HepG2 (cell line): ENCODE results near the gene EHBP1. TPM values are rescaled to one million over a fixed set of nuclear protein-coding genes. Genes with fewer than 3 reads are reported as not detected.
A peak's percentile ranks its signal among the peaks of the same experiment; 100 is the strongest.

Source experiments
- ATAC-seq: fragments of 200-7000 bp; cut with Tn5 transposase; 3 replicates; pipeline ENCODE4 v1.9.1; 2020; ENCODE audit warnings: mild to moderate bottlenecking, moderate library complexity
- BruUV-seq: library from RNA; stranded (reverse); fragments of 400-500 nt; replicated peaks from 2 replicates; lab custom pipeline; 2021; lab: Mats Ljungman, UMichigan
- CTCF ChIA-PET: fragments of 300-600 bp; formaldehyde crosslinking; extraction: SDS; loops from one replicate; lab custom pipeline; 2021; ENCODE audit warnings: low total read pairs, inconsistent platforms, low intra/inter-chr PET ratio; lab: Yijun Ruan, JAX
- POLR2A ChIA-PET: fragments of 350-600 bp; sonication (Branson Sonifier 250); formaldehyde crosslinking; loops from one replicate; lab custom pipeline; 2020; ENCODE audit warnings: antibody characterized with exemption, inconsistent platforms; lab: Yijun Ruan, JAX
- DNase-seq: peaks from one replicate; pipeline ENCODE4 v3.0.0-alpha.2; 2015; ENCODE audit warnings: low spot score
- FAIRE-seq: peaks from 3 replicates; lab custom pipeline; 2011; peaks lifted over from hg19 to GRCh38; lab: Jason Lieb, UNC
- H2AFZ ChIP-seq: one replicate; pipeline ENCODE4 v1.6.1; 2011; ENCODE audit warnings: low read length, inconsistent platforms
- H3K27ac ChIP-seq: fragments of 300-600 bp; 3 replicates; pipeline ENCODE4 v1.8.0; 2011; ENCODE audit warnings: mixed run types, mild to moderate bottlenecking, mixed read lengths, low read length, inconsistent platforms; ENCODE audit not compliant: insufficient read depth; ENCODE audit errors: extremely low read length
- H3K27me3 ChIP-seq, 2 experiments: fragments of 200-600 bp in 1 of 2; 2 replicates in 1 of 2; 3 replicates in 1 of 2; pipeline versions ENCODE4 v1.6.0 to v1.8.0; 2011; ENCODE audit warnings: low read length in 2 of 2, mild to moderate bottlenecking in 2 of 2, moderate library complexity in 2 of 2, inconsistent platforms in 1 of 2; ENCODE audit not compliant: insufficient read depth in 2 of 2, control insufficient read depth in 1 of 2
- H3K36me3 ChIP-seq, 2 experiments: fragments of 200-600 bp in 1 of 2; replicated peaks in 1 of 2; 2 replicates in 1 of 2; 3 replicates in 1 of 2; pipeline versions ENCODE4 v1.5.1 to v1.8.0; 2011; ENCODE audit warnings: low read length in 2 of 2, inconsistent platforms in 1 of 2; ENCODE audit not compliant: insufficient read depth in 2 of 2, control insufficient read depth in 1 of 2
- H3K4me1 ChIP-seq: 2 replicates; pipeline ENCODE4 v1.5.1; 2012; ENCODE audit warnings: low read length, inconsistent platforms; ENCODE audit not compliant: insufficient read depth
- H3K4me2 ChIP-seq: 2 replicates; pipeline ENCODE4 v1.6.0; 2011; ENCODE audit warnings: low read depth, low read length, inconsistent platforms
- H3K4me3 ChIP-seq, 3 experiments: fragments of 200-600 bp in 1 of 3; sonication (generic), shearing (Covaris generic) in 1 of 3; replicated peaks in 1 of 3; 2 replicates each; pipeline ENCODE4 v1.5.1; 2011 to 2016; ENCODE audit warnings: low read length in 3 of 3, inconsistent platforms in 2 of 3, low read depth in 2 of 3, mild to moderate bottlenecking in 2 of 3, control low read depth in 1 of 3, mixed read lengths in 1 of 3; ENCODE audit not compliant: insufficient read depth in 1 of 3
- H3K79me2 ChIP-seq: one replicate; pipeline ENCODE4 v1.6.1; 2011; ENCODE audit warnings: low read length, inconsistent platforms; ENCODE audit not compliant: insufficient read depth
- H3K9ac ChIP-seq: 2 replicates; pipeline ENCODE4 v1.6.0; 2011; ENCODE audit warnings: mild to moderate bottlenecking, low read depth, low read length, inconsistent platforms; ENCODE audit not compliant: insufficient read depth
- H3K9me3 ChIP-seq: 2 replicates; pipeline ENCODE4 v1.5.1; 2012; ENCODE audit warnings: mild to moderate bottlenecking, low read length
- H4K20me1 ChIP-seq: 2 replicates; pipeline ENCODE4 v1.6.0; 2011; ENCODE audit warnings: inconsistent platforms, mild to moderate bottlenecking, low read length, moderate library complexity; ENCODE audit not compliant: insufficient read depth
- ATM ChIP-seq: fragments of 450-650 bp; IDR thresholded peaks from 2 replicates; pipeline ENCODE4 v1.7.1; 2017; ENCODE audit warnings: mild to moderate bottlenecking, borderline replicate concordance
- FOXC1 ChIP-seq: sonication (generic); formaldehyde crosslinking; IDR thresholded peaks from 2 replicates; pipeline ENCODE4 v1.8.0; 2022; ENCODE audit warnings: mild to moderate bottlenecking, missing genetic modification reagents, borderline replicate concordance
- IKZF1 ChIP-seq: fragments of 450-650 bp; IDR thresholded peaks from 2 replicates; pipeline ENCODE4 v1.7.1; 2016
- MED13 ChIP-seq: sonication (generic); formaldehyde crosslinking; IDR thresholded peaks from 2 replicates; pipeline ENCODE4 v1.5.0; 2020; ENCODE audit warnings: missing genetic modification reagents
- NR2F1 ChIP-seq, 2 experiments: fragments of 450-650 bp in 1 of 2; formaldehyde crosslinking in 1 of 2; IDR thresholded peaks; 2 replicates each; pipeline versions ENCODE4 v1.5.0 to v1.6.1; 2016 to 2020; ENCODE audit warnings: mild to moderate bottlenecking in 1 of 2, missing compliant biosample characterization in 1 of 2, missing genetic modification reagents in 1 of 2, moderate library complexity in 1 of 2
- RBM39 ChIP-seq: fragments of 200-400 bp; formaldehyde crosslinking; IDR thresholded peaks from one replicate; pipeline ENCODE4 v1.6.1; 2018; ENCODE audit warnings: antibody characterized with exemption, mild to moderate bottlenecking, low read depth, low read length; ENCODE audit not compliant: poor library complexity, severe bottlenecking
- SETDB1 ChIP-seq: sonication (generic); formaldehyde crosslinking; IDR thresholded peaks from 2 replicates; pipeline ENCODE4 v1.5.1; 2020; ENCODE audit warnings: missing genetic modification reagents, mild to moderate bottlenecking, borderline replicate concordance
- SP4 ChIP-seq: sonication (generic); formaldehyde crosslinking; IDR thresholded peaks from 2 replicates; pipeline ENCODE4 v1.8.1; 2023; ENCODE audit warnings: mild to moderate bottlenecking, missing genetic modification reagents
- TAF1 ChIP-seq: sonication (generic); formaldehyde crosslinking; IDR thresholded peaks from 2 replicates; pipeline ENCODE4 v1.4.0; 2020; ENCODE audit warnings: missing genetic modification reagents
- ZNF12 ChIP-seq: sonication (generic); formaldehyde crosslinking; IDR thresholded peaks from 2 replicates; pipeline ENCODE4 v1.5.0; 2020; ENCODE audit warnings: missing genetic modification reagents
- ZNF180 ChIP-seq: sonication (generic); formaldehyde crosslinking; IDR thresholded peaks from 2 replicates; pipeline ENCODE4 v1.4.0; 2020; ENCODE audit warnings: low read depth, missing genetic modification reagents, borderline replicate concordance
- ZNF484 ChIP-seq: sonication (generic); formaldehyde crosslinking; IDR thresholded peaks from 2 replicates; pipeline ENCODE4 v1.5.1; 2020; ENCODE audit warnings: mild to moderate bottlenecking, low read depth, missing genetic modification reagents, borderline replicate concordance
- ZNF569 ChIP-seq: sonication (generic); formaldehyde crosslinking; IDR thresholded peaks from 2 replicates; pipeline ENCODE4 v1.5.0; 2020; ENCODE audit warnings: mild to moderate bottlenecking, missing genetic modification reagents, moderate library complexity, borderline replicate concordance
- ZNF781 ChIP-seq: sonication (generic); formaldehyde crosslinking; IDR thresholded peaks from 2 replicates; pipeline ENCODE4 v1.5.1; 2020; ENCODE audit warnings: borderline replicate concordance, mild to moderate bottlenecking, missing genetic modification reagents; ENCODE audit errors: not compliant biosample characterization
- WGBS: methylation state at CpG from one replicate; pipeline ENCODE4 v1.1.6; 2017; ENCODE audit warnings: low lambda C conversion rate; 5-methylcytosine and 5-hydroxymethylcytosine counted together
- in situ Hi-C: cut with HindIII; loops from 2 replicates; pipeline ENCODE4 v1.10.0; 2017; ENCODE audit warnings: low pct_unique_long_range_greater_than_20kb; ENCODE audit not compliant: extremely low pct_ligation_motif_present
- intact Hi-C: fragments of 100-400 bp; cut with micrococcal nuclease; formaldehyde crosslinking; loops from one replicate; pipeline ENCODE4 v1.10.0; 2022; ENCODE audit not compliant: unreplicated experiment
- polyA plus RNA-seq, 8 experiments: library from polyadenylated mRNA; depleted of rRNA in 3 of 8; stranded (reverse) in 7 of 8; unstranded in 1 of 8; fragments of >200 nt; fragmentation: Illumina TruSeq in 4 of 8; extraction: Trizol in 4 of 8; gene quantifications; 2 replicates each; pipeline versions ENCODE4 v1.2.1 to v1.2.3, GENCODE V29; 2011 to 2016; ENCODE audit warnings: low read depth in 4 of 8, missing spikeins in 1 of 8, mixed read lengths in 1 of 8; ENCODE audit not compliant: insufficient read depth in 1 of 8
- total RNA-seq, 5 experiments: library from RNA; depleted of rRNA; stranded (reverse); fragments of >200 nt; fragmentation: Illumina TruSeq; extraction: Trizol; gene quantifications; 2 replicates each; pipeline ENCODE4 v1.2.3, GENCODE V29; 2016; ENCODE audit warnings: low read depth in 1 of 5
- TF ChIP-seq, protein P1 (sequence below): sonication (generic); formaldehyde crosslinking; IDR thresholded peaks from 2 replicates; pipeline ENCODE4 v1.5.0; 2020; ENCODE audit warnings: mild to moderate bottlenecking, missing genetic modification reagents, borderline replicate concordance
- TF ChIP-seq, protein P2 (sequence below): sonication (generic); formaldehyde crosslinking; IDR thresholded peaks from 2 replicates; pipeline ENCODE4 v1.5.0; 2020; ENCODE audit warnings: mild to moderate bottlenecking, missing genetic modification reagents
- TF ChIP-seq, protein P3 (sequence below): sonication (generic); formaldehyde crosslinking; IDR thresholded peaks from 2 replicates; pipeline ENCODE4 v1.4.0; 2020; ENCODE audit warnings: missing genetic modification reagents, borderline replicate concordance

The EHBP1 gene
- total and polyA plus RNA-seq, 2 of the 13 experiments (the other 11 are each of a cell fraction or from before 2014, with no cell fraction given): 93.5 to 146 TPM

DNA sequence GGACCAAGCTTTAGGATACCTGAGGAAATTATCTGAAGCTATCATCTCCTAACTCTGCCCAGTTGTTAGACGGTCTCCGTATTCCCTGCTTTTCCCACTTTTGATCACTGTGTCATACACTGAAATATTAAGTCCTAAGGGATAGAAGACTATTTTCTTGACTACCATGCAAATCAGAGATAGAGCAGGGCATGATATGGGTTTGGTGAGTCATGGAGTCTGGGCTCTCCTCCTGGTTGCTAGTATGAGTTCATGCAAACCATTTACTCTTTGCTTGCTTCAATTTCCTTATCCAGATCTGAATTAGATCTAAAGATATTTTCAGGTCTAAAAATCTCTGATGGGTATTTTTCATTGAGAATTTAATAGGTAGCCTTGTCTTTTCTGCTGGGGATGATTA is 55.0 kb downstream of the EHBP1 start:
- in situ Hi-C loops (no loop called here), intact Hi-C loops (no loop called here)
- FAIRE-seq (no peak), ATAC-seq (peak; percentile 40), DNase-seq (no peak)
- no TSS peak for BruUV-seq
- H4K20me1 ChIP-seq: peaks cover 86% of the 10 kb centered on the region
- H3K36me3 ChIP-seq: peaks cover 5 to 55% of the 10 kb centered on the region in 2 experiments
- H3K27me3 ChIP-seq: no peaks in the 10 kb centered on the region
- H3K9me3 ChIP-seq: no peaks in the 10 kb centered on the region
- H2AFZ ChIP-seq: no peak overlapping the region
- H3K9ac ChIP-seq: no peak overlapping the region
- no peak overlapping the region for H3K4me2 ChIP-seq
- peaks cover 54% of the 10 kb centered on the region for H3K4me1 ChIP-seq
- H3K27ac ChIP-seq: no peak overlapping the region
- H3K79me2 ChIP-seq: peaks cover 99% of the 10 kb centered on the region
- no peak overlapping the region for H3K4me3 ChIP-seq
- WGBS: 98% methylated on average over 2 of the region's 2 CpGs
- ChIA-PET CTCF (no interaction called here), POLR2A (no interaction called here)
- TF ChIP-seq MED13: no peak
- no peak for TF ChIP-seq SETDB1 (CRISPR knock-in tag)
- no peak for TF ChIP-seq ZNF484 (CRISPR knock-in tag)
- no peak for TF ChIP-seq ZNF12 (CRISPR knock-in tag)
- TF ChIP-seq, protein P1, sequence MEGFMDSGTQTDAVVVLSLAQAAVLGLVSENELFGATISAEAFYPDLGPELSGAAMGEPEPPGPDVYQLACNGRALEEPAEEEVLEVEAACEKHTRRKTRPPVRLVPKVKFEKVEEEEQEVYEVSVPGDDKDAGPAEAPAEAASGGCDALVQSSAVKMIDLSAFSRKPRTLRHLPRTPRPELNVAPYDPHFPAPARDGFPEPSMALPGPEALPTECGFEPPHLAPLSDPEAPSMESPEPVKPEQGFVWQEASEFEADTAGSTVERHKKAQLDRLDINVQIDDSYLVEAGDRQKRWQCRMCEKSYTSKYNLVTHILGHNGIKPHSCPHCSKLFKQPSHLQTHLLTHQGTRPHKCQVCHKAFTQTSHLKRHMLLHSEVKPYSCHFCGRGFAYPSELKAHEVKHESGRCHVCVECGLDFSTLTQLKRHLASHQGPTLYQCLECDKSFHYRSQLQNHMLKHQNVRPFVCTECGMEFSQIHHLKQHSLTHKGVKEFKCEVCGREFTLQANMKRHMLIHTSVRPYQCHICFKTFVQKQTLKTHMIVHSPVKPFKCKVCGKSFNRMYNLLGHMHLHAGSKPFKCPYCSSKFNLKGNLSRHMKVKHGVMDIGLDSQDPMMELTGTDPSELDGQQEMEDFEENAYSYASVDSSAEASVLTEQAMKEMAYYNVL (CRISPR knock-in tag): no peak
- TF ChIP-seq ATM: no peak
- no peak for TF ChIP-seq NR2F1 (CRISPR knock-in tag; IDR thresholded peaks at IDR 0.05)
- TF ChIP-seq, protein P2, sequence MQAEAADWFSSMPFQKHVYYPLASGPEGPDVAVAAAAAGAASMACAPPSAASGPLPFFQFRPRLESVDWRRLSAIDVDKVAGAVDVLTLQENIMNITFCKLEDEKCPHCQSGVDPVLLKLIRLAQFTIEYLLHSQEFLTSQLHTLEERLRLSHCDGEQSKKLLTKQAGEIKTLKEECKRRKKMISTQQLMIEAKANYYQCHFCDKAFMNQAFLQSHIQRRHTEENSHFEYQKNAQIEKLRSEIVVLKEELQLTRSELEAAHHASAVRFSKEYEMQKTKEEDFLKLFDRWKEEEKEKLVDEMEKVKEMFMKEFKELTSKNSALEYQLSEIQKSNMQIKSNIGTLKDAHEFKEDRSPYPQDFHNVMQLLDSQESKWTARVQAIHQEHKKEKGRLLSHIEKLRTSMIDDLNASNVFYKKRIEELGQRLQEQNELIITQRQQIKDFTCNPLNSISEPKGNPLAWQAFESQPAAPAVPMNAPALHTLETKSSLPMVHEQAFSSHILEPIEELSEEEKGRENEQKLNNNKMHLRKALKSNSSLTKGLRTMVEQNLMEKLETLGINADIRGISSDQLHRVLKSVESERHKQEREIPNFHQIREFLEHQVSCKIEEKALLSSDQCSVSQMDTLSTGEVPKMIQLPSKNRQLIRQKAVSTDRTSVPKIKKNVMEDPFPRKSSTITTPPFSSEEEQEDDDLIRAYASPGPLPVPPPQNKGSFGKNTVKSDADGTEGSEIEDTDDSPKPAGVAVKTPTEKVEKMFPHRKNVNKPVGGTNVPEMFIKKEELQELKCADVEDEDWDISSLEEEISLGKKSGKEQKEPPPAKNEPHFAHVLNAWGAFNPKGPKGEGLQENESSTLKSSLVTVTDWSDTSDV (CRISPR knock-in tag): no peak
- no peak for TF ChIP-seq IKZF1
- no peak for TF ChIP-seq FOXC1 (CRISPR knock-in tag)
- TF ChIP-seq SP4 (CRISPR knock-in tag): no peak
- no peak for TF ChIP-seq ZNF569 (CRISPR knock-in tag)
- TF ChIP-seq TAF1 (CRISPR knock-in tag): no peak
- TF ChIP-seq, protein P3, sequence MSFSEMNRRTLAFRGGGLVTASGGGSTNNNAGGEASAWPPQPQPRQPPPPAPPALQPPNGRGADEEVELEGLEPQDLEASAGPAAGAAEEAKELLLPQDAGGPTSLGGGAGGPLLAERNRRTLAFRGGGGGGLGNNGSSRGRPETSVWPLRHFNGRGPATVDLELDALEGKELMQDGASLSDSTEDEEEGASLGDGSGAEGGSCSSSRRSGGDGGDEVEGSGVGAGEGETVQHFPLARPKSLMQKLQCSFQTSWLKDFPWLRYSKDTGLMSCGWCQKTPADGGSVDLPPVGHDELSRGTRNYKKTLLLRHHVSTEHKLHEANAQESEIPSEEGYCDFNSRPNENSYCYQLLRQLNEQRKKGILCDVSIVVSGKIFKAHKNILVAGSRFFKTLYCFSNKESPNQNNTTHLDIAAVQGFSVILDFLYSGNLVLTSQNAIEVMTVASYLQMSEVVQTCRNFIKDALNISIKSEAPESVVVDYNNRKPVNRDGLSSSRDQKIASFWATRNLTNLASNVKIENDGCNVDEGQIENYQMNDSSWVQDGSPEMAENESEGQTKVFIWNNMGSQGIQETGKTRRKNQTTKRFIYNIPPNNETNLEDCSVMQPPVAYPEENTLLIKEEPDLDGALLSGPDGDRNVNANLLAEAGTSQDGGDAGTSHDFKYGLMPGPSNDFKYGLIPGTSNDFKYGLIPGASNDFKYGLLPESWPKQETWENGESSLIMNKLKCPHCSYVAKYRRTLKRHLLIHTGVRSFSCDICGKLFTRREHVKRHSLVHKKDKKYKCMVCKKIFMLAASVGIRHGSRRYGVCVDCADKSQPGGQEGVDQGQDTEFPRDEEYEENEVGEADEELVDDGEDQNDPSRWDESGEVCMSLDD: no peak
- TF ChIP-seq RBM39: no peak
- no peak for TF ChIP-seq ZNF180
- TF ChIP-seq ZNF781 (CRISPR knock-in tag): no peak
